Testis (tissue), 2 donors: ENCODE results near the gene IPO4.

Source experiments
- CTCF ChIP-seq, 3 experiments: fragments of 450-650 bp in 2 of 3; fragments of 200-600 bp in 1 of 3; sonication (generic) in 1 of 3; IDR thresholded peaks; one replicate each; pipeline ENCODE4 v1.5.1; 2016 to 2019; ENCODE audit warnings: antibody characterized with exemption in 3 of 3, mild to moderate bottlenecking in 2 of 3, moderate library complexity in 1 of 3
- POLR2A ChIP-seq: fragments of 450-650 bp; IDR thresholded peaks from one replicate; pipeline ENCODE4 v1.6.1; 2017; ENCODE audit warnings: antibody characterized with exemption, mild to moderate bottlenecking, moderate library complexity

- TF ChIP-seq CTCF (IDR thresholded peaks at IDR 0.05) (no peak), POLR2A (no peak)
Observed at GRCh38 chr14:24165785-24166184, 22.8 kb downstream of the IPO4 start.
